GM19463 (cell line): ENCODE data around the gene FBP1.
"Not testable (repeated sequence)": the region's sequence is repeated elsewhere in the genome, so short reads cannot be mapped to it uniquely, and the experiment has no call there.

ENCODE experiments used
- ATAC-seq: cut with Tn5 transposase; IDR thresholded peaks from one replicate; pipeline ENCODE4 v1.9.1; 2021; ENCODE audit warnings: mild to moderate bottlenecking, moderate library complexity; ENCODE audit not compliant: unreplicated experiment

Gene FBP1

GRCh38 chr9:94586316-94586715 is 53.0 kb downstream of the FBP1 start:
- no peak for ATAC-seq

- no peak for ATAC-seq
Observed at GRCh38 chr9:94584555-94584954, 54.8 kb downstream of the FBP1 start.

DNA sequence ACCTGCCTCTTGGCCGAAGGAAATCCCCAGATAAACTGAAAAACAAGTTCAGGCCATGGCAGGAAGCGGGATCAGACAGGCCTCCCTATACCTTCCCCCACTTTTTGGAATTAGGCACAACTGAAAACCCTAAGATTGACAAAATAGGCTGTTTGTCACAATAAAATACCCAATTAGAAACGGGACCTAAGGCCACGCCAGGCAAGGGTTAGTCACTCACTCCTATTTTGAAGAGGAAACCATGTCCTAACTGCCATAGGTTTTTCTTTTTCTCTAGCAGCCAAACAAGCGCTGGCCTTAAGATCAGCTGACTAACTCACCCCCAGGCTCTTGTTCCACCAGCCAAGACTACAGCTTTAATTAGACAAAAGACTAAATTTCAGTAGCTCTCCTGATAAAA is 57.6 kb downstream of the FBP1 start:
- no peak for ATAC-seq

- ATAC-seq, result no peak
Observed at GRCh38 chr9:94577571-94577970, 61.7 kb downstream of the FBP1 start.

GRCh38 chr9:94577036-94577435 is 62.3 kb downstream of the FBP1 start:
- ATAC-seq, result no peak

- no peak for ATAC-seq
Observed at GRCh38 chr9:94576131-94576530, 63.2 kb downstream of the FBP1 start.

DNA sequence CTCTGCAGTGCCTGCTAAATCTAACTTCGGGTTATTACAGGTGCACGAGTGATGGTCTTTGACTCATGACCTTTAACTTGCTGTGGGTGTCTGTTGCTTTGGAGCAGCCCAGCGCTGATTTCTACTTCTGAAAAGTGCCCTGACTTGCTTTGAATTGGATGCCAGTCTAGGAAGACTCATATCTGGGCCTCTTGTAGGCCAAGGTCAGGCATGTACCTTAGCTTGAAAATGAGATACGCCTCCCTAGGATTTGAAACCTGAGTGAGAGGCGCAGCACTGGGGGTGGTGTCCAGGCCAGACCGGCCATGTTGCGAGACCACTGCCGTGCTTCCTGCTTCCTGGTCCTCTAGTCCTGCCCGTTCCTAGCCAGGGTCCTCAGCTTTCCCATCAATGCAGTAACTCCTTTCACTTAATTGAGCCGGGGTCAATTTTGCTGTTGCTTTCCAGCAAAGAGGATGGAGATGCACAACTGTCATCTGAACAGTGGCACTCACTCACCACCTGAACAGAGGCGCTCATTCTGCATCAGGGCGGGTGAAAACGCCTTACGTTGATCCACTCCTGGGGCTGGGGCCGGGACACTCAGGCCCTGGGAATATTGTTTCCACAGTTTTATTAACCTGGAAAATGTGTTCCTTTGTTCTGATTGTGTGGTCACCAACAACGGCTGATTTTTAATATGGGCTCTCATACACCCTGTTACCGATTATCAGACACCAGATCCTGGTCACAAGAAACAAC is 70.2 kb downstream of the FBP1 start:
- ATAC-seq, result no peak

DNA sequence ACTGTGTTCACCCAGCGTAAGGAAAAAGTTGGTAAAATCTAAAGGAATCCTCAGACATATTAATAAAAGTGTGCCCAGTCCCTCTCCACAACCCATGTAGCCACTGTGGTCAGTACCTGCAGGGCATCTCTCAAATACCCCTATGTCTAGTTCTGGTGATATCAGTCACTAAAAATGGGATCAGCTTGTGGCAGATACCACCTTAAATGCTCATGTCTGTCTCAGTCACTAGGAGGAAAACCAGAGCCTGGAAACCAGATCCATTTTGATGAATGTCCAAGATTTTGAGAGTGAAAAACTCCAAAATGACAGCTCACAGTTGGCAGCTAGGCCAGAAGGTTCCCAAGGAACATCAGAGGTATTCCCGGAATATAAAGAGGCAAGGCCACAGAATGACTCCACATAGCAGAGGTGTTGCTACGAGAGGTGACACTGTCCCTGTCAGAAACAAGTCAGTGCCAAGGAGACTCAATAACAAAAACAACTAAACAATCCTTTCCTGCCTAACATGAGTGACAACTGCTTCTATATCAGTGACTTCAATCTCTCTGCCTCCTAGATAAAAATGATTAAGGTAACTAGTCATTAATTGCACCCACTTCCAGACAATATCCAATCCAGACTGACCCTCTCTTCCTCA is 70.9 kb downstream of the FBP1 start:
- no peak for ATAC-seq

GRCh38 chr9:94567271-94567670 is 72.0 kb downstream of the FBP1 start:
- no peak for ATAC-seq

GRCh38 chr9:94566550-94566949 is 72.8 kb downstream of the FBP1 start:
- ATAC-seq, result no peak

GRCh38 chr9:94564279-94564678 is 75.0 kb downstream of the FBP1 start:
- ATAC-seq, result not testable (repeated sequence)

DNA sequence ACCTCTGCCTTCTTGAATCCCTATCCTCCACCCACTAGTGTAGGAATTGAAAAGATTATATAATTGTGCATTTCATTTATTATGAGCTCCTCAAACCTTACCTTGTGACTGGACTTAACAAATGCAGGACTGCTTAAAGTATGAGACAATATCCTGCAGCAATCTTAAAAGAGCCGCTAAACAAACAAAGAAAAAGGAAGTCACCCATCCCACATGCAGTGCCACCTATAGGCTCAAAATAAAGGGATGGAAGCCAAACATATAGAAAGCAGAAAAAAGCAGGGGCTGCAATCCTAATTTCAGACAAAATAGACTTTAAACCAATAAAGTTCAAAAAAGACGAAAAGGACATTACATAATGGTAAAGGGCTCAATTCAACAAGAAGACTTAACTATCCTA is 75.8 kb downstream of the FBP1 start:
- no peak for ATAC-seq

DNA sequence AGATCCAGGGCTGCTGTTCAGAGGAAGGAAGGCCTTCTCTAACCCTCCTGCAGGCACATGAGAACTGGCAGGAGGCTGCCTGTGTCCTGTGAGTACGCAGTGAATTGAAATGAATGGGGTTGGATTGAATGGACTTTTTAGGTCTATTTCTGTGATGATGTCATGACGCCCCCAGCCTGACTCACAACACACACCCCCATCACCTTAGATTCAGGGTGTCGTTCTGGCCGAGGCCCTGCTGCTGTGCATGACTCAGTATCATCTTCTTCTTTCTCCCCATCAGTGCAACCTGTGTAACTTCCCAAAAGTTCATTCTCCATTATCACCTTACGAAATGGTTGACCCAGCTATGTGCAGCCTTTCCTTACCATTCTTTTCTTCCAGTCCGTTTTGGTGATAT is 79.1 kb downstream of the FBP1 start:
- no peak for ATAC-seq

DNA sequence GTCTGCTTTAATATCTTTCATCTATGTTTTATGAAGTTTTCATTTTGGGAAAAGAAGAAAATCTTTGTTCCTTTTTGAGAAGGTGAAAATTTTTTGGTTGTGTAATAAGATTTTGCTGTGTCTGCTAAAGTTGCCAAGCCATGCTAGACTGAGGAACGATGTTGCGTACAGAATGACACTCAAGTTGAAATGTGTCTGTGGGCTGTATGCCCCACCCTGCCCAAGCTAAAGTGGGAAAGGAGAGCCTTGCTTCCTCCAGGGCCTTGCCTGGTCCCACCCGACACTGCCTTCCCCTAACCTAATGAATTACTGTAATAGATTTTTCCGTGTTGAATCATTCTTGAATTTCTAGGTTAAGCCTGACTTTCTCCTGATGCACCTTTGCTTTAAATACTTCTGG is 81.9 kb downstream of the FBP1 start:
- no peak for ATAC-seq

GRCh38 chr9:94554439-94555331 is 84.6 kb downstream of the FBP1 start, which contains the start of gene PCAT7:
Gene PCAT7 (plus strand): TSS chr9:94555083.
- ATAC-seq, result no peak

DNA sequence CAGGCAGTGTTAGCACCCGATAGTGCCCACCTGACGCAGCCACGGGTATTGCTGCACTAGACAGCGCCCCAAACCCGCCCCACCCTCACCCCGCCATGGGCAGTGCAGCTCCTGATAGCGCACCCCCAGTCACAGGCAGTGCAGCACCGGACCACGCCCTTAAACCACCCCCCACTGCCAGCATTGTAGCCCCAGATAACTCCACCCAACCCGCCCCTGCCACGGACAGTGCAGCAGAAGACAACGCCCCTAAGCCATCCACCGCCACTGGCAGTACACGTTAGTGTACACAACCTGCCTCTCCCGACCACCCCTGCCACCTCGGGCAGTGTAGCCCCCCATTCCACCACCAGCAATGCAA is 85.3 kb downstream of the FBP1 start:
- no peak for ATAC-seq
